ENCODE measurements around the gene L1TD1.

The L1TD1 gene

DNA sequence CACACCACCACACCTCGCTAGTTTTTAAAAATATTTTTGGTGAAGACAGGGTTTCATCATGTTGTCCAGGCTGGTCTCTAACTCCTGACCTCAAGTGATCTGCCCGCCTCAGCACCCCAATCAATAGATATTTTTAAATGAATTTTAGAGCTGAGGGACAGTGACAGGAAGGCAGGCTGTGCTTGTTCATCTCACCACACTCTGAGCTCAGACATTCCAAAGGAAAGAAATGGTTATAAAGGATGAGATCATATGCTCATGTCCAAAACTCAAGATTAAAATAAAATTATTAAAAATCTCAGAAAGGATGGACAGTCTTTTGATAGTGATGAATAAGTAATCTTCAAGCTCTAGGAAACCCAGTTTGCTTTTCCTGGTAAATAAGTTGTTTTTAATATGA, 40.9 kb downstream of the L1TD1 start:
- TF ChIP-seq TAF1 (IDR thresholded peaks at IDR 0.05; ENCODE audit: borderline replicate concordance, insufficient read depth, low read length) (no peak), FOXP2 (optimal IDR thresholded peaks at IDR 0.05; ENCODE audit: borderline replicate concordance, extremely low read depth, extremely low read length, insufficient read depth) (no peak)

GRCh38 chr1:62237361-62237760, 42.7 kb downstream of the L1TD1 start:
- TF ChIP-seq TAF1 (IDR thresholded peaks at IDR 0.05; ENCODE audit: borderline replicate concordance, insufficient read depth, low read length) (no peak), FOXP2 (optimal IDR thresholded peaks at IDR 0.05; ENCODE audit: borderline replicate concordance, extremely low read depth, extremely low read length, insufficient read depth) (no peak), SIN3A (IDR thresholded peaks at IDR 0.05; ENCODE audit: borderline replicate concordance, insufficient read depth, low read length) (no peak), POLR2AphosphoS5 (IDR thresholded peaks at IDR 0.05; ENCODE audit: low read depth, low read length) (no peak)
- TF ChIP-seq, protein P1, sequence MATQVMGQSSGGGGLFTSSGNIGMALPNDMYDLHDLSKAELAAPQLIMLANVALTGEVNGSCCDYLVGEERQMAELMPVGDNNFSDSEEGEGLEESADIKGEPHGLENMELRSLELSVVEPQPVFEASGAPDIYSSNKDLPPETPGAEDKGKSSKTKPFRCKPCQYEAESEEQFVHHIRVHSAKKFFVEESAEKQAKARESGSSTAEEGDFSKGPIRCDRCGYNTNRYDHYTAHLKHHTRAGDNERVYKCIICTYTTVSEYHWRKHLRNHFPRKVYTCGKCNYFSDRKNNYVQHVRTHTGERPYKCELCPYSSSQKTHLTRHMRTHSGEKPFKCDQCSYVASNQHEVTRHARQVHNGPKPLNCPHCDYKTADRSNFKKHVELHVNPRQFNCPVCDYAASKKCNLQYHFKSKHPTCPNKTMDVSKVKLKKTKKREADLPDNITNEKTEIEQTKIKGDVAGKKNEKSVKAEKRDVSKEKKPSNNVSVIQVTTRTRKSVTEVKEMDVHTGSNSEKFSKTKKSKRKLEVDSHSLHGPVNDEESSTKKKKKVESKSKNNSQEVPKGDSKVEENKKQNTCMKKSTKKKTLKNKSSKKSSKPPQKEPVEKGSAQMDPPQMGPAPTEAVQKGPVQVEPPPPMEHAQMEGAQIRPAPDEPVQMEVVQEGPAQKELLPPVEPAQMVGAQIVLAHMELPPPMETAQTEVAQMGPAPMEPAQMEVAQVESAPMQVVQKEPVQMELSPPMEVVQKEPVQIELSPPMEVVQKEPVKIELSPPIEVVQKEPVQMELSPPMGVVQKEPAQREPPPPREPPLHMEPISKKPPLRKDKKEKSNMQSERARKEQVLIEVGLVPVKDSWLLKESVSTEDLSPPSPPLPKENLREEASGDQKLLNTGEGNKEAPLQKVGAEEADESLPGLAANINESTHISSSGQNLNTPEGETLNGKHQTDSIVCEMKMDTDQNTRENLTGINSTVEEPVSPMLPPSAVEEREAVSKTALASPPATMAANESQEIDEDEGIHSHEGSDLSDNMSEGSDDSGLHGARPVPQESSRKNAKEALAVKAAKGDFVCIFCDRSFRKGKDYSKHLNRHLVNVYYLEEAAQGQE (IDR thresholded peaks at IDR 0.05; ENCODE audit: insufficient read depth in 1 of 2, low read depth in 2 of 2, low read length in 2 of 2): no peak

DNA sequence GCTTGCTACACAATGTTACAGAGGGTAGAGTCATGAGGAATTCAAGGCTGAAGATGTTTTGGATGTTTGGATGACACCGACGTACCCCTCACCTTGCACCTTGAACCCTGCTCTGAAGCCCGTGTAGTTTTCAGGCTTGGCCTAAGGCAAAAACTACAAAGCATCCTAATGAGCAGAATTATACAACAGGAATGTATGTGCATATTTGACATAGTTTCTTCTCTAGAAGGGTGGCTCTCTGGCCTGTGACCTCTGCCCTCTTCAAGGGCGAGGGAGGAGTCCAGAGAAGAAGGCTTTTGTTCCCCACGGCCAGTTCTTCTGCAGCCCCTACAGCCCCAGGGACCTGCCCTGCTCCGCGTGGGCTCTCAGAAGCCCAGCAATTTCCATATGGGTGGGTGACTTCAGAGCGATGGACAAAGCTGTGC, 43.3 kb downstream of the L1TD1 start:
- TF ChIP-seq TAF1 (IDR thresholded peaks at IDR 0.05; ENCODE audit: borderline replicate concordance, insufficient read depth, low read length): no peak
- no peak for TF ChIP-seq POLR2AphosphoS5 (IDR thresholded peaks at IDR 0.05; ENCODE audit: low read depth, low read length)
- no peak for TF ChIP-seq SIN3A (IDR thresholded peaks at IDR 0.05; ENCODE audit: borderline replicate concordance, insufficient read depth, low read length)
- TF ChIP-seq, protein P1 (IDR thresholded peaks at IDR 0.05; ENCODE audit: insufficient read depth in 1 of 2, low read depth in 2 of 2, low read length in 2 of 2): no peak
- TF ChIP-seq FOXP2 (optimal IDR thresholded peaks at IDR 0.05; ENCODE audit: borderline replicate concordance, extremely low read depth, extremely low read length, insufficient read depth): no peak

DNA sequence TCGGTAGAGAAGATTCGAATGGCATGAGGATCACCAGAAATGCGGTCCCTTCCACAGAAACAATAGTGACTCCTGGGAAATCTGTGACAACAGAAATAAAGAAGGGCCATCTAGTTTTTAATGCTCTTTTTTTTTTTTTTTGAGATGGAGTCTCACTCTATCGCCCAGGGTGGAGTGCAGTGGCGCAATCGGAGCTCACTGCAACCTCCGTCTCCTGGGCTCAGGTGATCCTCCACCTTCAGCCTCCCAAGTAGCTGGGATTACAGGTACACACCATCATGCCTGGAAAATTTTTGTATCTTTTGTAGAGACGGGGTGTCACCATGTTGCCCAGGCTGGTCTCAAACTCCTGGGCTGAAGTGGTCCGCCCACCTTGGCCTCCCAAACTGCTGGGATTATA, 43.9 kb downstream of the L1TD1 start:
- TF ChIP-seq FOXP2 (optimal IDR thresholded peaks at IDR 0.05; ENCODE audit: borderline replicate concordance, extremely low read depth, extremely low read length, insufficient read depth) (no peak), TAF1 (IDR thresholded peaks at IDR 0.05; ENCODE audit: borderline replicate concordance, insufficient read depth, low read length) (no peak), POLR2AphosphoS5 (IDR thresholded peaks at IDR 0.05; ENCODE audit: low read depth, low read length) (no peak), SIN3A (IDR thresholded peaks at IDR 0.05; ENCODE audit: borderline replicate concordance, insufficient read depth, low read length) (no peak)
- TF ChIP-seq, protein P1 (IDR thresholded peaks at IDR 0.05; ENCODE audit: insufficient read depth in 1 of 2, low read depth in 2 of 2, low read length in 2 of 2): no peak

DNA sequence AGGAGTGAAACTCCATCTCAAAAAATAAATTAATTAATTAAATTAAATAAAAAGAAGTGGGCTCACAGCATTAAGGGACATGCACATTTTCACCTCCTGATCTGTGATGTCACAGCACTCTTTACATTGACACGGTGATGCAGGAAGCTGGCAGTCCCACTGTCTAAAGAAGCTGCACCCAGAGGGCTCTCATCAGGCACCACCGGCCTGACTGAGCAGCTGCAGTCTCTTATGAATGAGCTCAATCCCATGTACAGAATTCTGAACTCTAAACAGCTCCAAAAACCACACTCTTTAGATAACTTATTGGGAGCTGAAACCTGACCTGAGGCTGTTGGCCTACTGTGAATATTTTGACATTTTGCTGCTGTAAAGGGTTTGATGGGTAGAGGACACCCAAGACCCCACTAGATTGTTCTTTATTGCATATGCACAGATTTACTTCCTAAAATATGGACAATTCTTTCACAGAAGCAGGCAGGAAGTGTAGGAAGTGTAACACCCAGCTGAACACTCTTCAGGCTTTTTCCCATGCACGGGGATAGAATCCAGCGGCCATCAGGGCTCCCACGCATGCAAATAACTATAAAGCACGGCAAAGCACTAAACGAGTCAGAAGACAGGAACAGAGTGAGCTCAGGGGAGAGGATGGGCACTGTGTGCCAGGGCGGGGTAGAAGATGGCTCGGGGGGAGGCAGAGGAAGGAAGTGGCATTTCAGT, 46.2 kb downstream of the L1TD1 start:
- no peak for TF ChIP-seq SIN3A (IDR thresholded peaks at IDR 0.05; ENCODE audit: borderline replicate concordance, insufficient read depth, low read length)
- no peak for TF ChIP-seq TAF1 (IDR thresholded peaks at IDR 0.05; ENCODE audit: borderline replicate concordance, insufficient read depth, low read length)
- no peak for TF ChIP-seq POLR2AphosphoS5 (IDR thresholded peaks at IDR 0.05; ENCODE audit: low read depth, low read length)
- TF ChIP-seq FOXP2 (optimal IDR thresholded peaks at IDR 0.05; ENCODE audit: borderline replicate concordance, extremely low read depth, extremely low read length, insufficient read depth): no peak
- TF ChIP-seq, protein P1 (IDR thresholded peaks at IDR 0.05; ENCODE audit: insufficient read depth in 1 of 2, low read depth in 2 of 2, low read length in 2 of 2): no peak

Data from PFSK-1 (cell line).